Measurements from ENCODE around the gene GDNF.

GRCh38 chr5:37859805-37860204, 20.0 kb upstream of the GDNF start:
- TF ChIP-seq CTCF (conservative IDR thresholded peaks at IDR 0.05), result no peak
- no peak for TF ChIP-seq EZH2 (IDR thresholded peaks at IDR 0.05; ENCODE audit: low read depth)
